Measurements from ENCODE around the gene CACNA1C.

Gene CACNA1C

GRCh38 chr12:2641207-2641606, 588.4 kb downstream of the CACNA1C start:
- DNase-seq, result no peak

GRCh38 chr12:2641761-2642160, 589.0 kb downstream of the CACNA1C start:
- DNase-seq, result no peak

GRCh38 chr12:2642176-2642892, 589.5 kb downstream of the CACNA1C start:
- DNase-seq, result no peak

- DNase-seq, result no peak
Measured at GRCh38 chr12:2642896-2643425, 590.2 kb downstream of the CACNA1C start.

GRCh38 chr12:2643576-2644135, 590.9 kb downstream of the CACNA1C start:
- no peak for DNase-seq

- no peak for DNase-seq
Measured at GRCh38 chr12:2644683-2645405, 592.1 kb downstream of the CACNA1C start.

GRCh38 chr12:2645460-2645859, 592.7 kb downstream of the CACNA1C start:
- no peak for DNase-seq

- no peak for DNase-seq
Measured at GRCh38 chr12:2646341-2646740, 593.6 kb downstream of the CACNA1C start.

- DNase-seq, result no peak
Measured at GRCh38 chr12:2647186-2647585, 594.4 kb downstream of the CACNA1C start.

- no peak for DNase-seq
Measured at GRCh38 chr12:2648406-2648805, 595.6 kb downstream of the CACNA1C start.

- no peak for DNase-seq
Measured at GRCh38 chr12:2649201-2650030, 596.6 kb downstream of the CACNA1C start.

GRCh38 chr12:2650261-2651067, 597.7 kb downstream of the CACNA1C start:
- DNase-seq, result no peak

- DNase-seq, result no peak
Measured at GRCh38 chr12:2651068-2651965, 598.5 kb downstream of the CACNA1C start.

- DNase-seq, result no peak
Measured at GRCh38 chr12:2652011-2652400, 599.2 kb downstream of the CACNA1C start.

GRCh38 chr12:2652401-2653081, 599.8 kb downstream of the CACNA1C start:
- no peak for DNase-seq

- no peak for DNase-seq
Measured at GRCh38 chr12:2653461-2653965, 600.7 kb downstream of the CACNA1C start.

- DNase-seq, result no peak
Measured at GRCh38 chr12:2654311-2654710, 601.5 kb downstream of the CACNA1C start.

- DNase-seq, result no peak
Measured at GRCh38 chr12:2654741-2655140, 602.0 kb downstream of the CACNA1C start.

- DNase-seq, result no peak
Measured at GRCh38 chr12:2662524-2662923, 609.7 kb downstream of the CACNA1C start.
